MCF 10A (cell line): ENCODE data around the gene PSTPIP2. TPM values are rescaled to one million over a fixed set of nuclear protein-coding genes. Genes with fewer than 3 reads are reported as not detected.
A peak's percentile ranks its signal among the peaks of the same experiment; 100 is the strongest.

Experiments used
- BruUV-seq: library from RNA; stranded (reverse); fragments of 400-500 nt; replicated peaks from 2 replicates; lab custom pipeline; 2021; lab: Mats Ljungman, UMichigan
- CTCF ChIA-PET: fragments of 300-600 bp; sonication (Branson Sonifier 250); formaldehyde crosslinking; extraction: SDS; loops from one replicate; lab custom pipeline; 2021; ENCODE audit warnings: antibody characterized with exemption, inconsistent platforms; lab: Yijun Ruan, JAX
- POLR2A ChIA-PET: fragments of 300-600, 350-650 bp; sonication (Branson Sonifier 250); formaldehyde crosslinking; extraction: SDS; loops from one replicate; lab custom pipeline; 2020; ENCODE audit warnings: antibody characterized with exemption, inconsistent platforms; lab: Yijun Ruan, JAX
- DNase-seq: peaks from one replicate; pipeline ENCODE4 v3.0.0-alpha.2; 2018; ENCODE audit not compliant: unreplicated experiment
- H3K27ac Mint-ChIP-seq: one replicate; pipeline ENCODE4 v1.8.0; 2022; ENCODE audit warnings: mild to moderate bottlenecking, low read depth, mixed read lengths; ENCODE audit not compliant: unreplicated experiment
- H3K27me3 Mint-ChIP-seq: one replicate; pipeline ENCODE4 v1.8.0; 2022; ENCODE audit warnings: mixed read lengths; ENCODE audit not compliant: insufficient read depth, unreplicated experiment
- H3K36me3 Mint-ChIP-seq: one replicate; pipeline ENCODE4 v1.8.0; 2022; ENCODE audit warnings: mild to moderate bottlenecking, moderate library complexity, mixed read lengths; ENCODE audit not compliant: insufficient read depth, unreplicated experiment
- H3K4me1 Mint-ChIP-seq: one replicate; pipeline ENCODE4 v1.8.0; 2022; ENCODE audit warnings: mixed read lengths; ENCODE audit not compliant: insufficient read depth, unreplicated experiment
- H3K4me3 Mint-ChIP-seq: one replicate; pipeline ENCODE4 v1.8.0; 2022; ENCODE audit warnings: mild to moderate bottlenecking, moderate library complexity, mixed read lengths; ENCODE audit not compliant: unreplicated experiment
- H3K9me3 Mint-ChIP-seq: one replicate; pipeline ENCODE4 v1.8.0; 2022; ENCODE audit warnings: mixed read lengths; ENCODE audit not compliant: unreplicated experiment
- intact Hi-C: fragments of 100-400 bp; cut with micrococcal nuclease; formaldehyde crosslinking; loops from 2 replicates; pipeline ENCODE4 v1.14.1; 2022
- total RNA-seq: library from RNA; stranded (reverse); gene quantifications from 2 replicates; pipeline ENCODE4 v1.2.3, GENCODE V29; 2022
- TF ChIP-seq, protein P1 (sequence below): fragments of 200-600 bp; IDR thresholded peaks from one replicate; pipeline ENCODE4 v1.8.0; 2022; ENCODE audit warnings: antibody characterized with exemption, mild to moderate bottlenecking; ENCODE audit not compliant: unreplicated experiment

The PSTPIP2 gene
- total RNA-seq, 1 experiment from 2014 or later: 27.9 TPM

- Mint-ChIP-seq H3K4me3 (no peak overlapping the region), H3K4me1 (peaks cover 58% of the 10 kb centered on the region), H3K36me3 (peaks cover 28% of the 10 kb centered on the region), H3K27me3 (no peaks in the 10 kb centered on the region), H3K27ac (no peak overlapping the region), H3K9me3 (peaks cover 4% of the 10 kb centered on the region)
- CTCF ChIA-PET: interaction anchor here (0.9 kb wide), 1 partner anchor 15 kb away, joined by 4 read pairs; no protein-coding TSS in a partner anchor
- intact Hi-C loops: no loop called here
- DNase-seq: no peak
- POLR2A ChIA-PET: interaction anchor here (1.0 kb wide), 1 partner anchor 115 kb away, joined by 3 read pairs; no protein-coding TSS in a partner anchor
- BruUV-seq: no TSS peak
- TF ChIP-seq, protein P1, sequence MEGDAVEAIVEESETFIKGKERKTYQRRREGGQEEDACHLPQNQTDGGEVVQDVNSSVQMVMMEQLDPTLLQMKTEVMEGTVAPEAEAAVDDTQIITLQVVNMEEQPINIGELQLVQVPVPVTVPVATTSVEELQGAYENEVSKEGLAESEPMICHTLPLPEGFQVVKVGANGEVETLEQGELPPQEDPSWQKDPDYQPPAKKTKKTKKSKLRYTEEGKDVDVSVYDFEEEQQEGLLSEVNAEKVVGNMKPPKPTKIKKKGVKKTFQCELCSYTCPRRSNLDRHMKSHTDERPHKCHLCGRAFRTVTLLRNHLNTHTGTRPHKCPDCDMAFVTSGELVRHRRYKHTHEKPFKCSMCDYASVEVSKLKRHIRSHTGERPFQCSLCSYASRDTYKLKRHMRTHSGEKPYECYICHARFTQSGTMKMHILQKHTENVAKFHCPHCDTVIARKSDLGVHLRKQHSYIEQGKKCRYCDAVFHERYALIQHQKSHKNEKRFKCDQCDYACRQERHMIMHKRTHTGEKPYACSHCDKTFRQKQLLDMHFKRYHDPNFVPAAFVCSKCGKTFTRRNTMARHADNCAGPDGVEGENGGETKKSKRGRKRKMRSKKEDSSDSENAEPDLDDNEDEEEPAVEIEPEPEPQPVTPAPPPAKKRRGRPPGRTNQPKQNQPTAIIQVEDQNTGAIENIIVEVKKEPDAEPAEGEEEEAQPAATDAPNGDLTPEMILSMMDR: no peak
Observed at GRCh38 chr18:45958730-45959129, 113.3 kb downstream of the PSTPIP2 start.

- intact Hi-C loops: no loop called here
- Mint-ChIP-seq H3K36me3 (peaks cover 35% of the 10 kb centered on the region), H3K27ac (no peak overlapping the region), H3K4me1 (peaks cover 57% of the 10 kb centered on the region), H3K27me3 (no peaks in the 10 kb centered on the region), H3K9me3 (peaks cover 9% of the 10 kb centered on the region), H3K4me3 (no peak overlapping the region)
- POLR2A ChIA-PET: interaction anchor here (0.6 to 1.0 kb wide), 2 partner anchors 115 to 131 kb away, joined by 3 read pairs; no protein-coding TSS in a partner anchor
- CTCF ChIA-PET: no interaction called here
- TF ChIP-seq, protein P1: no peak
- BruUV-seq: no TSS peak
- DNase-seq: no peak
Observed at GRCh38 chr18:45958027-45958426, 114.0 kb downstream of the PSTPIP2 start.

GRCh38 chr18:45957100-45957499, 115.0 kb downstream of the PSTPIP2 start:
- BruUV-seq: no TSS peak
- peaks cover 51% of the 10 kb centered on the region for H3K4me1 Mint-ChIP-seq
- H3K27ac Mint-ChIP-seq: no peak overlapping the region
- TF ChIP-seq, protein P1: no peak
- peaks cover 9% of the 10 kb centered on the region for H3K9me3 Mint-ChIP-seq
- DNase-seq: peak; percentile 23
- POLR2A ChIA-PET: interaction anchor here (1.0 kb wide), 1 partner anchor 12 kb away, joined by 4 read pairs; no protein-coding TSS in a partner anchor
- H3K36me3 Mint-ChIP-seq: peaks cover 45% of the 10 kb centered on the region
- no peaks in the 10 kb centered on the region for H3K27me3 Mint-ChIP-seq
- intact Hi-C loops: no loop called here
- no peak overlapping the region for H3K4me3 Mint-ChIP-seq
- CTCF ChIA-PET: interaction anchor here (0.5 kb wide), 1 partner anchor 172 kb away, joined by 5 read pairs; no protein-coding TSS in a partner anchor

- DNase-seq: peak; percentile 57
- TSS peak; percentile 40 for BruUV-seq
- peaks cover 52% of the 10 kb centered on the region for H3K4me1 Mint-ChIP-seq
- H3K27me3 Mint-ChIP-seq: no peaks in the 10 kb centered on the region
- peak overlapping the region; percentile 46 for H3K4me3 Mint-ChIP-seq
- TF ChIP-seq, protein P1: no peak
- intact Hi-C loops: no loop called here
- peaks cover 9% of the 10 kb centered on the region for H3K9me3 Mint-ChIP-seq
- ChIA-PET CTCF (interaction anchor here (0.6 to 0.9 kb wide), 4 partner anchors 9 to 770 kb away, joined by 3 to 4 read pairs (median 3); no protein-coding TSS in a partner anchor), POLR2A (interaction anchor here (0.9 to 4.7 kb wide), 4 partner anchors 9 to 144 kb away, joined by 3 to 27 read pairs (median 4); partner anchors contain the start of gene ATP5F1A)
- peak overlapping the region; percentile 62 for H3K27ac Mint-ChIP-seq
- peaks cover 63% of the 10 kb centered on the region for H3K36me3 Mint-ChIP-seq
Observed at GRCh38 chr18:45954070-45954934, 117.8 kb downstream of the PSTPIP2 start.
